Activated naive CD4-positive, alpha-beta T cell treated with anti-CD3 and anti-CD28 coated beads, Interleukin-2, amount 50 U/mL, for 72 hours (primary cell): ENCODE results near the gene VTI1A. TPM values are rescaled to one million over a fixed set of nuclear protein-coding genes. Genes with fewer than 3 reads are reported as not detected.
"Not testable (repeated sequence)": the region's sequence is repeated elsewhere in the genome, so short reads cannot be mapped to it uniquely, and the experiment has no call there.

Source experiments
- ATAC-seq, 2 donors: fragments of 150-1000 bp; cut with Tn5 transposase; 2 replicates each; pipeline ENCODE4 v1.10.0; 2021; ENCODE audit warnings: mild to moderate bottlenecking in 2 of 2, moderate library complexity in 2 of 2
- DNase-seq, 2 donors: peaks; one replicate each; pipeline ENCODE4 v3.0.0; 2021 to 2022; ENCODE audit warnings: low spot score in 2 of 2
- H3K27ac Mint-ChIP-seq, 2 donors: one replicate each; pipeline ENCODE4 v1.8.0; 2022; ENCODE audit warnings: mild to moderate bottlenecking in 2 of 2, mixed read lengths in 2 of 2
- H3K36me3 Mint-ChIP-seq, 2 donors: one replicate each; pipeline ENCODE4 v1.8.0; 2022; ENCODE audit warnings: mixed read lengths in 2 of 2
- H3K9me3 Mint-ChIP-seq, 2 donors: one replicate each; pipeline ENCODE4 v1.8.0; 2022; ENCODE audit warnings: mixed read lengths in 2 of 2
- total RNA-seq, 2 donors: library from RNA; stranded (reverse); gene quantifications; one replicate each; pipeline ENCODE4 v1.2.3, GENCODE V29; 2022

Gene VTI1A
- total RNA-seq = 10 to 100 TPM; 39.7 to 40.8 TPM

- DNase-seq (peak; percentile 82 to 84), ATAC-seq (peak; percentile 94 to 96)
- Mint-ChIP-seq H3K36me3 (peaks cover 30 to 35% of the 10 kb centered on the region in 2 donors), H3K27ac (peak within 1 kb of the TSS; percentile 95 to 96), H3K9me3 (no peaks in the 10 kb centered on the region)
These were observed at the start of gene VTI1A, which contains the start of gene ZDHHC6 for GRCh38 chr10:112446855-112447619. Gene VTI1A, plus strand, starts transcription at chr10:112447215. Its CDS starts 159 bp downstream, at chr10:112447374. Gene ZDHHC6, minus strand, starts transcription at chr10:112446914. Its CDS starts 1,478 bp downstream, at chr10:112445436.

- Mint-ChIP-seq H3K36me3 (no peaks in the 10 kb centered on the region), H3K27ac (no peak overlapping the region), H3K9me3 (no peaks in the 10 kb centered on the region)
- DNase-seq = no peak
- no peak for ATAC-seq
These were observed 49.4 kb upstream of the VTI1A start for GRCh38 chr10:112397592-112397991.

- H3K27ac Mint-ChIP-seq = peak overlapping the region in 1 of 2 donors; percentile 10
- DNase-seq (no peak), ATAC-seq (no peak)
- peaks cover 0 to 5% of the 10 kb centered on the region in 2 donors for H3K9me3 Mint-ChIP-seq
- peaks cover 24 to 31% of the 10 kb centered on the region in 2 donors for H3K36me3 Mint-ChIP-seq
These were observed 44.1 kb upstream of the VTI1A start for GRCh38 chr10:112402917-112403316.

- Mint-ChIP-seq H3K36me3 (peaks cover 24 to 39% of the 10 kb centered on the region in 2 donors), H3K27ac (no peak overlapping the region), H3K9me3 (peaks cover 0 to 5% of the 10 kb centered on the region in 2 donors)
- DNase-seq (no peak), ATAC-seq (no peak)
These were observed 42.4 kb upstream of the VTI1A start for GRCh38 chr10:112404617-112405016.

GRCh38 chr10:112406806-112407205 is 40.2 kb upstream of the VTI1A start:
- peak overlapping the region in 1 of 2 donors; percentile 16 for H3K27ac Mint-ChIP-seq
- not testable (repeated sequence) for DNase-seq, H3K9me3 Mint-ChIP-seq, ATAC-seq
- peaks cover 24 to 39% of the 10 kb centered on the region in 2 donors for H3K36me3 Mint-ChIP-seq

- Mint-ChIP-seq H3K36me3 (peaks cover 24 to 39% of the 10 kb centered on the region in 2 donors), H3K27ac (peak overlapping the region in 1 of 2 donors; percentile 78), H3K9me3 (peaks cover 0 to 5% of the 10 kb centered on the region in 2 donors)
- DNase-seq = no peak
- ATAC-seq = no peak
These were observed 39.3 kb upstream of the VTI1A start for GRCh38 chr10:112407696-112408095.

GRCh38 chr10:112409299-112409698 is 37.7 kb upstream of the VTI1A start:
- DNase-seq (no peak), ATAC-seq (no peak)
- peak overlapping the region in 1 of 2 donors; percentile 42 for H3K27ac Mint-ChIP-seq
- H3K9me3 Mint-ChIP-seq = peaks cover 0 to 5% of the 10 kb centered on the region in 2 donors
- peaks cover 24 to 38% of the 10 kb centered on the region in 2 donors for H3K36me3 Mint-ChIP-seq

- H3K36me3 Mint-ChIP-seq = peaks cover 19 to 34% of the 10 kb centered on the region in 2 donors
These were observed 37.3 kb upstream of the VTI1A start for GRCh38 chr10:112409755-112410154.

GRCh38 chr10:112412696-112413095 is 34.3 kb upstream of the VTI1A start:
- no peaks in the 10 kb centered on the region for H3K9me3 Mint-ChIP-seq
- DNase-seq = no peak
- peaks cover 9 to 32% of the 10 kb centered on the region in 2 donors for H3K36me3 Mint-ChIP-seq
- no peak overlapping the region for H3K27ac Mint-ChIP-seq
- no peak for ATAC-seq

More at GRCh38 chr10:112409755-112410154, 37.3 kb upstream of the VTI1A start:
- Mint-ChIP-seq H3K27ac (peak overlapping the region in 1 of 2 donors; percentile 42), H3K9me3 (peaks cover 0 to 5% of the 10 kb centered on the region in 2 donors)
- DNase-seq (no peak), ATAC-seq (no peak)

- ATAC-seq (no peak), DNase-seq (no peak)
- H3K36me3 Mint-ChIP-seq = peaks cover 0 to 22% of the 10 kb centered on the region in 2 donors
- no peaks in the 10 kb centered on the region for H3K9me3 Mint-ChIP-seq
- no peak overlapping the region for H3K27ac Mint-ChIP-seq
These were observed 25.3 kb upstream of the VTI1A start for GRCh38 chr10:112421731-112422130.

GRCh38 chr10:112424651-112425050 is 22.4 kb upstream of the VTI1A start:
- H3K9me3 Mint-ChIP-seq = no peaks in the 10 kb centered on the region
- ATAC-seq (no peak), DNase-seq (no peak)
- peaks cover 5 to 27% of the 10 kb centered on the region in 2 donors for H3K36me3 Mint-ChIP-seq
- H3K27ac Mint-ChIP-seq = peak overlapping the region in 1 of 2 donors; percentile 4

GRCh38 chr10:112426111-112426510 is 20.9 kb upstream of the VTI1A start:
- DNase-seq (no peak), ATAC-seq (no peak)
- Mint-ChIP-seq H3K36me3 (peaks cover 5 to 27% of the 10 kb centered on the region in 2 donors), H3K27ac (no peak overlapping the region), H3K9me3 (no peaks in the 10 kb centered on the region)

GRCh38 chr10:112429147-112429546 is 17.9 kb upstream of the VTI1A start:
- ATAC-seq (no peak), DNase-seq (no peak)
- Mint-ChIP-seq H3K36me3 (peaks cover 5 to 24% of the 10 kb centered on the region in 2 donors), H3K9me3 (no peaks in the 10 kb centered on the region), H3K27ac (peak overlapping the region in 1 of 2 donors; percentile 18)

GRCh38 chr10:112429654-112430230 is 17.3 kb upstream of the VTI1A start:
- peaks cover 5 to 24% of the 10 kb centered on the region in 2 donors for H3K36me3 Mint-ChIP-seq
- peak overlapping the region in 1 of 2 donors; percentile 53 for H3K27ac Mint-ChIP-seq
- no peak for DNase-seq
- H3K9me3 Mint-ChIP-seq = no peaks in the 10 kb centered on the region
- no peak for ATAC-seq

GRCh38 chr10:112433136-112433535 is 13.9 kb upstream of the VTI1A start:
- no peak for ATAC-seq
- peaks cover 0 to 11% of the 10 kb centered on the region in 2 donors for H3K36me3 Mint-ChIP-seq
- H3K27ac Mint-ChIP-seq = peak overlapping the region in 1 of 2 donors; percentile 24
- DNase-seq = no peak
- H3K9me3 Mint-ChIP-seq = no peaks in the 10 kb centered on the region

- ATAC-seq (no peak), DNase-seq (no peak)
- Mint-ChIP-seq H3K27ac (no peak overlapping the region), H3K9me3 (no peaks in the 10 kb centered on the region), H3K36me3 (peaks cover 0 to 6% of the 10 kb centered on the region in 2 donors)
These were observed 11.9 kb upstream of the VTI1A start for GRCh38 chr10:112434988-112435619.

GRCh38 chr10:112438356-112438755 is 8.7 kb upstream of the VTI1A start:
- H3K27ac Mint-ChIP-seq = no peak overlapping the region
- DNase-seq (no peak), ATAC-seq (no peak)
- no peaks in the 10 kb centered on the region for H3K9me3 Mint-ChIP-seq
- peaks cover 0 to 8% of the 10 kb centered on the region in 2 donors for H3K36me3 Mint-ChIP-seq
